ENCODE data around the gene AFAP1L2.

AFAP1L2 gene

GRCh38 chr10:114445332-114445731, 41.0 kb upstream of the AFAP1L2 start:
- no peak for TF ChIP-seq EZH2phosphoT487 (IDR thresholded peaks at IDR 0.05; ENCODE audit: borderline replicate concordance, low read length)
- TF ChIP-seq CTCF (IDR thresholded peaks at IDR 0.05; ENCODE audit: low read depth, low read length, poor library complexity, severe bottlenecking): no peak
- Histone ChIP-seq H3K9me3 (ENCODE audit: control insufficient read depth, insufficient read depth, low read length) (no peaks in the 10 kb centered on the region), H4K20me1 (ENCODE audit: control insufficient read depth, insufficient read depth, low read depth, low read length) (no peaks in the 10 kb centered on the region), H3F3A (ENCODE audit: control insufficient read depth, insufficient read depth) (no peaks in the 10 kb centered on the region), H3K4me3 (ENCODE audit: low read length) (no peak overlapping the region), H3K79me2 (ENCODE audit: control insufficient read depth, low read length) (no peaks in the 10 kb centered on the region), H3K27me3 (ENCODE audit: control insufficient read depth, low read length) (no peaks in the 10 kb centered on the region), H3K4me2 (ENCODE audit: low read length) (no peak overlapping the region), H3K36me3 (ENCODE audit: control insufficient read depth, low read length) (peaks cover 61% of the 10 kb centered on the region), H3K27ac (ENCODE audit: low read depth, low read length) (no peak overlapping the region), H3K4me1 (ENCODE audit: control insufficient read depth, low read length) (no peaks in the 10 kb centered on the region), H3K9me2 (replicated peaks; ENCODE audit: control insufficient read depth, low read length) (no peaks in the 10 kb centered on the region)

GRCh38 chr10:114444819-114445218, 40.5 kb upstream of the AFAP1L2 start:
- H3K79me2 ChIP-seq (ENCODE audit: control insufficient read depth, low read length): no peaks in the 10 kb centered on the region

GRCh38 chr10:114442091-114442630, 37.9 kb upstream of the AFAP1L2 start:
- Histone ChIP-seq H3K27me3 (ENCODE audit: control insufficient read depth, low read length) (no peaks in the 10 kb centered on the region), H3K27ac (ENCODE audit: low read depth, low read length) (no peak overlapping the region), H3K36me3 (ENCODE audit: control insufficient read depth, low read length) (peaks cover 74% of the 10 kb centered on the region), H3K4me1 (ENCODE audit: control insufficient read depth, low read length) (no peaks in the 10 kb centered on the region), H4K20me1 (ENCODE audit: control insufficient read depth, insufficient read depth, low read depth, low read length) (no peaks in the 10 kb centered on the region), H3K9me2 (replicated peaks; ENCODE audit: control insufficient read depth, low read length) (no peaks in the 10 kb centered on the region), H3K79me2 (ENCODE audit: control insufficient read depth, low read length) (no peaks in the 10 kb centered on the region), H3K9me3 (ENCODE audit: control insufficient read depth, insufficient read depth, low read length) (no peaks in the 10 kb centered on the region), H3K4me2 (ENCODE audit: low read length) (no peak overlapping the region), H3K4me3 (ENCODE audit: low read length) (no peak overlapping the region), H3F3A (ENCODE audit: control insufficient read depth, insufficient read depth) (no peaks in the 10 kb centered on the region)
- TF ChIP-seq CTCF (IDR thresholded peaks at IDR 0.05; ENCODE audit: low read depth, low read length, poor library complexity, severe bottlenecking): no peak
- TF ChIP-seq EZH2phosphoT487 (IDR thresholded peaks at IDR 0.05; ENCODE audit: borderline replicate concordance, low read length): no peak

More at GRCh38 chr10:114444819-114445218, 40.5 kb upstream of the AFAP1L2 start:
- Histone ChIP-seq H3F3A (ENCODE audit: control insufficient read depth, insufficient read depth) (no peaks in the 10 kb centered on the region), H3K9me3 (ENCODE audit: control insufficient read depth, insufficient read depth, low read length) (no peaks in the 10 kb centered on the region), H3K4me2 (ENCODE audit: low read length) (no peak overlapping the region), H3K27me3 (ENCODE audit: control insufficient read depth, low read length) (no peaks in the 10 kb centered on the region), H3K4me1 (ENCODE audit: control insufficient read depth, low read length) (no peaks in the 10 kb centered on the region), H3K36me3 (ENCODE audit: control insufficient read depth, low read length) (peaks cover 66% of the 10 kb centered on the region), H3K27ac (ENCODE audit: low read depth, low read length) (no peak overlapping the region), H3K9me2 (replicated peaks; ENCODE audit: control insufficient read depth, low read length) (no peaks in the 10 kb centered on the region), H4K20me1 (ENCODE audit: control insufficient read depth, insufficient read depth, low read depth, low read length) (no peaks in the 10 kb centered on the region), H3K4me3 (ENCODE audit: low read length) (no peak overlapping the region)
- TF ChIP-seq EZH2phosphoT487 (IDR thresholded peaks at IDR 0.05; ENCODE audit: borderline replicate concordance, low read length): no peak

- H3K36me3 ChIP-seq (ENCODE audit: control insufficient read depth, low read length): peaks cover 83% of the 10 kb centered on the region
- H3K9me2 ChIP-seq (replicated peaks; ENCODE audit: control insufficient read depth, low read length): no peaks in the 10 kb centered on the region
- no peaks in the 10 kb centered on the region for H3K79me2 ChIP-seq (ENCODE audit: control insufficient read depth, low read length)
These were observed 36.8 kb upstream of the AFAP1L2 start for GRCh38 chr10:114441107-114441506.

More at GRCh38 chr10:114441107-114441506, 36.8 kb upstream of the AFAP1L2 start:
- no peak for TF ChIP-seq EZH2phosphoT487 (IDR thresholded peaks at IDR 0.05; ENCODE audit: borderline replicate concordance, low read length)
- no peak for TF ChIP-seq CTCF (IDR thresholded peaks at IDR 0.05; ENCODE audit: low read depth, low read length, poor library complexity, severe bottlenecking)
- H3K4me1 ChIP-seq (ENCODE audit: control insufficient read depth, low read length): no peaks in the 10 kb centered on the region
- H3K27me3 ChIP-seq (ENCODE audit: control insufficient read depth, low read length): no peaks in the 10 kb centered on the region
- no peak overlapping the region for H3K4me2 ChIP-seq (ENCODE audit: low read length)
- H3K4me3 ChIP-seq (ENCODE audit: low read length): no peak overlapping the region
- no peaks in the 10 kb centered on the region for H4K20me1 ChIP-seq (ENCODE audit: control insufficient read depth, insufficient read depth, low read depth, low read length)
- H3K27ac ChIP-seq (ENCODE audit: low read depth, low read length): no peak overlapping the region
- H3F3A ChIP-seq (ENCODE audit: control insufficient read depth, insufficient read depth): no peaks in the 10 kb centered on the region
- no peaks in the 10 kb centered on the region for H3K9me3 ChIP-seq (ENCODE audit: control insufficient read depth, insufficient read depth, low read length)
